Endothelial cell of umbilical vein (primary cell): Measurements from ENCODE around the gene TRPM8. TPM values are rescaled to one million over a fixed set of nuclear protein-coding genes. Genes with fewer than 3 reads are reported as not detected.

Experiments
- BruUV-seq: library from RNA; stranded (reverse); fragments of 400-500 nt; replicated peaks from 2 replicates; lab custom pipeline; 2021; lab: Mats Ljungman, UMichigan
- CTCF ChIA-PET: fragments of 300-600, 350-600 bp; sonication (Branson Sonifier 250); formaldehyde crosslinking; loops from one replicate; lab custom pipeline; 2021; ENCODE audit warnings: antibody characterized with exemption, inconsistent platforms; lab: Charles Lee
- POLR2A ChIA-PET: fragments of 300-600, 350-600 bp; sonication (Branson Sonifier 250); formaldehyde crosslinking; loops from one replicate; lab custom pipeline; 2021; ENCODE audit warnings: antibody characterized with exemption, inconsistent platforms; lab: Charles Lee
- DNase-seq: peaks from one replicate; pipeline ENCODE4 v3.0.0-alpha.2; 2011; ENCODE audit warnings: low read depth, low spot score
- FAIRE-seq: peaks from 2 replicates; lab custom pipeline; 2011; peaks lifted over from hg19 to GRCh38; lab: Jason Lieb, UNC
- H2AFZ ChIP-seq: 2 replicates; pipeline ENCODE4 v1.6.0; 2012; ENCODE audit warnings: low read depth, low read length, control low read depth, inconsistent platforms
- H3K27ac ChIP-seq: 2 replicates; pipeline ENCODE4 v1.5.1; 2011; ENCODE audit warnings: low read depth, mild to moderate bottlenecking, control low read depth, low read length, moderate library complexity; ENCODE audit not compliant: insufficient read depth
- H3K27me3 ChIP-seq, 2 experiments: 2 replicates each; pipeline versions ENCODE4 v1.6.0 to v1.6.1; 2011; ENCODE audit warnings: low read length in 2 of 2, mixed read lengths in 1 of 2; ENCODE audit not compliant: control insufficient read depth in 2 of 2, insufficient read depth in 2 of 2
- H3K36me3 ChIP-seq, 2 experiments: 2 replicates in 1 of 2; 3 replicates in 1 of 2; pipeline ENCODE4 v1.5.1; 2011; ENCODE audit warnings: low read length in 2 of 2, mild to moderate bottlenecking in 1 of 2, moderate library complexity in 1 of 2; ENCODE audit not compliant: control insufficient read depth in 2 of 2, insufficient read depth in 2 of 2; ENCODE audit errors: extremely low read depth in 1 of 2
- H3K4me1 ChIP-seq: 3 replicates; pipeline ENCODE4 v1.5.1; 2011; ENCODE audit warnings: mild to moderate bottlenecking, low read length; ENCODE audit not compliant: control insufficient read depth, insufficient read depth; ENCODE audit errors: extremely low read depth
- H3K4me2 ChIP-seq: 2 replicates; pipeline ENCODE4 v1.6.1; 2011; ENCODE audit warnings: low read length, control low read depth, mixed read lengths; ENCODE audit not compliant: insufficient read depth
- H3K4me3 ChIP-seq, 3 experiments: fragments of 200-600 bp in 1 of 3; sonication (generic), shearing (Covaris generic) in 1 of 3; replicated peaks in 1 of 3; 2 replicates each; pipeline ENCODE4 v1.5.1; 2011 to 2016; ENCODE audit warnings: control low read depth in 3 of 3, low read length in 3 of 3, mild to moderate bottlenecking in 2 of 3, inconsistent platforms in 1 of 3, low read depth in 1 of 3, moderate library complexity in 1 of 3; ENCODE audit not compliant: insufficient read depth in 1 of 3
- H3K79me2 ChIP-seq: 2 replicates; pipeline ENCODE4 v1.6.0; 2012; ENCODE audit warnings: low read length, inconsistent platforms; ENCODE audit not compliant: control insufficient read depth, insufficient read depth
- H3K9ac ChIP-seq: replicated peaks from 2 replicates; pipeline ENCODE3; 2011; ENCODE audit warnings: low read length, control low read depth; ENCODE audit not compliant: insufficient read depth; ENCODE audit errors: extremely low read depth
- H3K9me1 ChIP-seq: replicated peaks from 3 replicates; pipeline ENCODE4 v1.6.0; 2011; ENCODE audit warnings: mild to moderate bottlenecking, low read length; ENCODE audit not compliant: control insufficient read depth, insufficient read depth; ENCODE audit errors: extremely low read depth
- H3K9me3 ChIP-seq: replicated peaks from 2 replicates; pipeline ENCODE4 v1.5.1; 2012; ENCODE audit warnings: low read length, inconsistent platforms; ENCODE audit not compliant: control insufficient read depth, insufficient read depth
- H4K20me1 ChIP-seq: replicated peaks from 2 replicates; pipeline ENCODE3; 2011; ENCODE audit warnings: mild to moderate bottlenecking, low read length; ENCODE audit not compliant: control insufficient read depth, insufficient read depth; ENCODE audit errors: extremely low read depth
- EZH2 ChIP-seq: IDR thresholded peaks from 2 replicates; pipeline ENCODE4 v1.6.1; 2012; ENCODE audit warnings: borderline replicate concordance, low read depth, mild to moderate bottlenecking, moderate library complexity, low read length, inconsistent platforms; ENCODE audit not compliant: severe bottlenecking
- FOS ChIP-seq: IDR thresholded peaks from 2 replicates; pipeline ENCODE4 v1.6.1; 2011; ENCODE audit warnings: mild to moderate bottlenecking, low read length, moderate library complexity, borderline replicate concordance; ENCODE audit not compliant: insufficient read depth
- GATA2 ChIP-seq: IDR thresholded peaks from 2 replicates; pipeline ENCODE4 v1.7.0; 2011; ENCODE audit warnings: low read depth, mild to moderate bottlenecking, moderate library complexity, mixed read lengths, low read length; ENCODE audit not compliant: insufficient read length, insufficient read depth
- JUN ChIP-seq: IDR thresholded peaks from 2 replicates; pipeline ENCODE4 v1.6.1; 2011; ENCODE audit warnings: borderline replicate concordance, low read depth; ENCODE audit not compliant: insufficient read length, insufficient read depth
- MYC ChIP-seq: IDR thresholded peaks from one replicate; pipeline ENCODE4 v1.6.1; 2011; ENCODE audit warnings: mild to moderate bottlenecking, low read depth, low read length
- POLR2A ChIP-seq: IDR thresholded peaks from 2 replicates; pipeline ENCODE4 v1.6.1; 2012; ENCODE audit warnings: low read depth, mild to moderate bottlenecking, control low read depth, low read length
- POLR2AphosphoS5 ChIP-seq: IDR thresholded peaks from 2 replicates; pipeline ENCODE4 v1.6.1; 2012; ENCODE audit warnings: low read depth, mild to moderate bottlenecking, control low read depth, low read length, moderate library complexity; ENCODE audit not compliant: insufficient read depth
- dilution Hi-C: fragments of 300-500 bp; cut with MboI; formaldehyde crosslinking; loops from one replicate; pipeline ENCODE4 v1.15.0; 2019; ENCODE audit warnings: low sequenced_read_pairs; ENCODE audit not compliant: extremely low pct_ligation_motif_present
- intact Hi-C: fragments of 100-400 bp; cut with micrococcal nuclease; formaldehyde crosslinking; loops from one replicate; pipeline ENCODE4 v1.10.0; 2022
- polyA plus RNA-seq, 4 experiments: library from polyadenylated mRNA; depleted of rRNA in 3 of 4; stranded (reverse) in 3 of 4; unstranded in 1 of 4; fragments of >200 nt; gene quantifications; 2 replicates each; pipeline versions ENCODE4 v1.2.1 to v1.2.3, GENCODE V29; 2011 to 2012; ENCODE audit warnings: missing spikeins in 1 of 4
- total RNA-seq: library from RNA; stranded (reverse); gene quantifications from 2 replicates; pipeline ENCODE4 v1.2.3, GENCODE V29; 2021
- TF ChIP-seq, protein P1 (sequence below), 2 donors: IDR thresholded peaks; 1 replicate in 1 of 2; 2 replicates in 1 of 2; pipeline ENCODE4 v1.5.1; 2011; ENCODE audit warnings: low read length in 2 of 2, mild to moderate bottlenecking in 2 of 2, moderate library complexity in 2 of 2, control low read depth in 1 of 2, inconsistent platforms in 1 of 2, low read depth in 1 of 2; ENCODE audit not compliant: insufficient read depth in 1 of 2; ENCODE audit errors: extremely low read depth in 1 of 2
- TF ChIP-seq, protein P2 (sequence below): IDR thresholded peaks from 2 replicates; pipeline ENCODE4 v1.6.1; 2011; ENCODE audit not compliant: insufficient read depth, insufficient read length

Gene TRPM8
- total and polyA plus RNA-seq, 2 donors (not counting 3 experiments of a cell fraction or from before 2014, with no cell fraction given), result not detected

DNA sequence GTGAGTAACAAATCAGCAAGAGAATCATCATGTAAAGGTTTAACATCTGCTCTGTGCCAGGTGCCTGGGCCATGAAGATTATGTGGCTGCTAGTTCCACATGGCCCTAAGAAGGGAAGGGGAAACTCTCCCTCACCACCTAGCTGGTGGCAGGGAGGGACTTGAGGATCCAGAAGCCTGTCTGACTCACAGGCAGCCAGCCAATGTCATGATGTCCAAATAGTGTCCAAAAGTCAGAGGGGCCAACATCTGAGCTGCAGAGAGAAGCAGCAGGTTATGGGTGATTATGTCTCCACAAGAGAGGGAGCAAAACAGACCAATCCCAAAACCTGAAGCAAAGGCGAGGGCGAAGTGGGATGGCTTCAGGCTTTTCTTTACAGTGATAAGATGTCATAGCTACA lies 71.4 kb downstream of the TRPM8 start:
- no TSS peak for BruUV-seq
- no peak for TF ChIP-seq MYC
- no peak for TF ChIP-seq GATA2
- no peak for TF ChIP-seq JUN
- TF ChIP-seq EZH2, result no peak
- TF ChIP-seq POLR2AphosphoS5, result no peak
- dilution Hi-C loops (no loop called here), intact Hi-C loops (no loop called here)
- Histone ChIP-seq H3K4me3 (no peak overlapping the region), H3K27ac (no peak overlapping the region), H3K79me2 (no peaks in the 10 kb centered on the region), H3K9me3 (no peaks in the 10 kb centered on the region), H3K9me1 (no peaks in the 10 kb centered on the region), H4K20me1 (no peaks in the 10 kb centered on the region), H2AFZ (no peak overlapping the region), H3K9ac (no peak overlapping the region), H3K27me3 (peaks cover 4 to 6% of the 10 kb centered on the region in 2 experiments), H3K4me1 (no peaks in the 10 kb centered on the region), H3K4me2 (no peak overlapping the region), H3K36me3 (no peaks in the 10 kb centered on the region)
- ChIA-PET CTCF (interaction anchor here (0.6 to 1.0 kb wide), 2 partner anchors 16 to 86 kb away, joined by 3 to 4 read pairs; no protein-coding TSS in a partner anchor), POLR2A (no interaction called here)
- DNase-seq, result no peak
- FAIRE-seq, result no peak

DNA sequence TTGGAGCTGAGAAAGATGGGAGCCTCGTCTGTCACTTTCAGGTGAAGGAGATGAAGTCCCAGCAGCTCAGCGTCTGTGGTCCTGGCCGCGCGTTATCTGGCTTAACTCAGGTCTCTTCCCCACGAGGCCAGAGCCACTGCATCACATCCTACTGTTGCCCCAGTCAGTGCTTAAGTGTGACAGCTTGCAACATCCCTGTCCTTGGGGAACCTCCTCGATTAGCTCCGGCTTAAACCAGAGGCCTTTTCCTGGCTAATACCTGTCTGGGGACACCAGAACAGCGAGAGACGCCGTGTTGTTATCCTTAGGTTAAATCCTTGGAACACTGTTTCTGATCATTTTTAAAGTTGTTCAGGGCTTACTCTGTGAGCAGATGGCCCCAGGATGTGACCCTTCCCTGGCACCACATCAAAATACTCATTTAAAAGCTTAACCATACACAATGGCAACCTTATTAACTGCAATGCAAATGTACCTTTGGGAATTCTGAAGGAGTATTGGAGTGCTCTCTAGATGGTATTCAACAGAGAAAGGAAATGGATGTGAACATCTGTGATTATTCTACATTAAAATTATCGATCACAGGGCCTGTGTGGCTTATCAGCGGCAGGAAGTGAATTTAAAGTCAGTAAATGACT lies 72.2 kb downstream of the TRPM8 start:
- H3K9me3 ChIP-seq, result no peaks in the 10 kb centered on the region
- H3K79me2 ChIP-seq, result no peaks in the 10 kb centered on the region
- FAIRE-seq (no peak), DNase-seq (no peak)
- H3K36me3 ChIP-seq, result no peaks in the 10 kb centered on the region
- no peak overlapping the region for H3K27ac ChIP-seq
- H3K4me3 ChIP-seq, result no peak overlapping the region
- TF ChIP-seq, protein P1, sequence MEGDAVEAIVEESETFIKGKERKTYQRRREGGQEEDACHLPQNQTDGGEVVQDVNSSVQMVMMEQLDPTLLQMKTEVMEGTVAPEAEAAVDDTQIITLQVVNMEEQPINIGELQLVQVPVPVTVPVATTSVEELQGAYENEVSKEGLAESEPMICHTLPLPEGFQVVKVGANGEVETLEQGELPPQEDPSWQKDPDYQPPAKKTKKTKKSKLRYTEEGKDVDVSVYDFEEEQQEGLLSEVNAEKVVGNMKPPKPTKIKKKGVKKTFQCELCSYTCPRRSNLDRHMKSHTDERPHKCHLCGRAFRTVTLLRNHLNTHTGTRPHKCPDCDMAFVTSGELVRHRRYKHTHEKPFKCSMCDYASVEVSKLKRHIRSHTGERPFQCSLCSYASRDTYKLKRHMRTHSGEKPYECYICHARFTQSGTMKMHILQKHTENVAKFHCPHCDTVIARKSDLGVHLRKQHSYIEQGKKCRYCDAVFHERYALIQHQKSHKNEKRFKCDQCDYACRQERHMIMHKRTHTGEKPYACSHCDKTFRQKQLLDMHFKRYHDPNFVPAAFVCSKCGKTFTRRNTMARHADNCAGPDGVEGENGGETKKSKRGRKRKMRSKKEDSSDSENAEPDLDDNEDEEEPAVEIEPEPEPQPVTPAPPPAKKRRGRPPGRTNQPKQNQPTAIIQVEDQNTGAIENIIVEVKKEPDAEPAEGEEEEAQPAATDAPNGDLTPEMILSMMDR (IDR thresholded peaks at IDR 0.05; ENCODE audit: extremely low read depth in 1 of 2, insufficient read depth in 1 of 2, low read depth in 1 of 2, low read length in 2 of 2), result no peak
- TF ChIP-seq, protein P2, sequence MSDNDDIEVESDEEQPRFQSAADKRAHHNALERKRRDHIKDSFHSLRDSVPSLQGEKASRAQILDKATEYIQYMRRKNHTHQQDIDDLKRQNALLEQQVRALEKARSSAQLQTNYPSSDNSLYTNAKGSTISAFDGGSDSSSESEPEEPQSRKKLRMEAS, result no peak
- TF ChIP-seq FOS (no peak), EZH2 (no peak), MYC (no peak), POLR2AphosphoS5 (no peak), GATA2 (no peak), POLR2A (no peak), JUN (no peak)
- BruUV-seq, result no TSS peak
- peaks cover 4 to 6% of the 10 kb centered on the region in 2 experiments for H3K27me3 ChIP-seq
- intact Hi-C loops (no loop called here), dilution Hi-C loops (no loop called here)
- no peak overlapping the region for H3K4me2 ChIP-seq
- no peaks in the 10 kb centered on the region for H3K4me1 ChIP-seq
- CTCF ChIA-PET, result interaction anchor here (0.6 to 1.5 kb wide), 4 partner anchors 14 to 556 kb away, joined by 3 to 4 read pairs (median 4); no protein-coding TSS in a partner anchor
- no peak overlapping the region for H3K9ac ChIP-seq
- no peaks in the 10 kb centered on the region for H3K9me1 ChIP-seq
- no peak overlapping the region for H2AFZ ChIP-seq
- no peaks in the 10 kb centered on the region for H4K20me1 ChIP-seq
- POLR2A ChIA-PET, result no interaction called here
